LoVo (cell line): ENCODE data around the gene POLR3C.
A peak's percentile ranks its signal among the peaks of the same experiment; 100 is the strongest.

Source experiments
- DNase-seq: peaks from one replicate; pipeline ENCODE4 v3.0.0-alpha.2; 2016; ENCODE audit warnings: low spot score

The POLR3C gene

DNA sequence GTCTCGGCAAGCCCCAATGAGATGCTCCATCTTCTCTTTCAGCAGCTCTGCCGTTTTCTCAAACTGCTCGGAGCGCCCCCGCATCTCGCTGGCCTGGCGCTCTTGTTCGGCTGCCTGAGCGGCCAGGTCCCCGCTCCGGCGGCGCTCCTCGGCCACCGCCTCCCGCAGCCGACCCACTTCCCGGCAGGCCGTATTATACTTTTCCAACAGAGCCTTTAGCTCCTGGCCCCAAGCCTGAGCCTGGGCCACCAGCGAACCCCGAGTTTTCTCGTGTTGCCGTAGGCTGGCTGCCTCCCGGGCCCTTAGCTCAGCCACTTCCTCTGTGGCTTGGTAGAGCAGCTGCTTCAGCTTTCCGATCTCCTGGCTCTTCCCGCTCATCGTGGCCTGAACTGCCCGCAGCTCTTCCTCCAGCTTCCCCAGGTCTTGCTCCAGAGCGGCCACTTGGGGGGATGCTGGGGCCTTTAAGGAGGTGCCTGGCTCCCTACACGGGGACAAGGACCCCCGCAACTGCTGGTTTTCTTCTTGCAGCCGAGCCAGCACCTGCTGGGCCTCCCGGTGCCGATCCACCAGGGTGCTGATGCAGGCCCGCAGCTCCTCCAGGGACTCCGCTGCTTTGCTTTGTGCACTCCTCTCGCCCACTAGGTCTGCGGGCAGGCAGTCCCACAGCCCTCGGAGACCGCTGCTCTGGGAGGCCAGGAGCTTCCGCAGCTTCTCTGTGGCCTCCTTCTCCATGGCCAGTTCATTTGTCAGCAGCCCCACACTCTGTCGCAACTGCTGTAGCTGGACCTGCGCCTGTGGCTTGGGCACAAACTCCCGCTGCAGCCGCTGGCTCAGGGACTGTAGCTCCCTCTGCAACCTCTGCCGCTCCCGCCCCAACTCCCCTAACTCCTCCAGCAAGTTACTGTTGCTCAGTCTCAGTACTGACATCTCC lies 48.3 kb downstream of the POLR3C start:
- DNase-seq: no peak

DNA sequence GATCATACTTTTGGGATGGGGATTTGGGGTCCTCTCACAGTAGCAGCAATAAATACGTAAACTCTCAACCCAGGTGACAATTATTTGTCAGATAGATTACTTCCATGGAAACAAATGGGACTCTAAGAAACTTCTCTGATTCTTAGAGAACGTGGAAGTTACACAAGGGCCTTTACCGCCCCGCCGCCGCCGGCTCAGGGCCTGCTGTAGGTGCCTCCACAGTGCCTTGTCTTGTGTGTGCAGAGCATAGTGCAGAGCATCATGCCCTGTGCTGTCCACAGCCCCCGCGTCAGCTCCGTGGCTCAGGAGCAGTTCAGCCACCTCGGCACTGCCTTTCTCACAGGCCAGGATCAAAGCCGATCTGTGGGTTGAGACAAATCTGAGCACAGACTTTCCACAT lies 50.6 kb downstream of the POLR3C start:
- DNase-seq: no peak

GRCh38 chr1:145877923-145878486 lies 54.0 kb downstream of the POLR3C start:
- DNase-seq: no peak

GRCh38 chr1:145878724-145879123 lies 54.7 kb downstream of the POLR3C start:
- no peak for DNase-seq

DNA sequence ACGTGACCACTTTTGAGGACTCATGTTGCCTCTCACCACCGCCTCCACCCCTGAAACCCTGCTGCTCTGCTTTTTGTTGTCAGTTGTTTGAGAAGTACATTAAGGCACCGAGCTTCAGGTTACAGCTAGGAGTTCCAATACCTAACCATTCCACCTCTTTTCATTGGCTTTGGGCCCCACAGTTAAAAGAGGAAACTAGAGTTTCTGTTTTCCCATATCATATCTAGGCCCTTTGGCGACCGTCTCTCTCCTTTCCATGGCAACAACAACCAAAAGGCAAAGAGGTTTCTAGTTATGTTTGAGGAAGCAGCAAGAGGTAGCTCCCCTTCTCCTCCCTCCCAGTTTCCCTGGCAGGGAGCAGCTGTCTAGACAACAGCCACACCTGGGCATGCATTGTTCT lies 55.8 kb downstream of the POLR3C start:
- DNase-seq: no peak

GRCh38 chr1:145884675-145885074 lies 60.7 kb downstream of the POLR3C start:
- DNase-seq: no peak

GRCh38 chr1:145885738-145886287 lies 61.8 kb downstream of the POLR3C start, which contains the start of gene ANKRD35:
TSS of gene ANKRD35 (minus strand) at chr1:145885866. CDS start at chr1:145885758, 108 bp downstream.
- DNase-seq: peak; percentile 75

- DNase-seq: no peak
Measured at GRCh38 chr1:145886390-145886789, 62.4 kb downstream of the POLR3C start.

DNA sequence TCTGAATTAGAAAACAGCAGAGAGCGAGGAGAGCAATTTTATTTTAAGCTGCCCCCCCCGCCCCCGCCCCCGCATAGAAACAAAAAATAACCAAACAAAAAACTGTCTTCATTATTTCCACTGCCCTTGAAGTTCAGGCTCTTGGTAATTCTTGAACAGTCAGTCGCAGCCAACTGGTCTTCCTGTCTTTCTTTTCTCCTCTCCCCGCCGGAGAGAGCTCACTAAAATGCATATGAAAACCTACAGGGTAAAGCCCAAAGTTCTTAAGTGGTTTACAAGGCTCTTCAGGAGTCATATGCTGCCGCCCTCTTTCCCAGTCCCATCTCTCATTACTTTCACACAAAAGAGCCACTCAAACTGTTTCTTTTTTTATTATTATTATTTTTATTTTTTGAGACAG lies 62.8 kb downstream of the POLR3C start:
- DNase-seq: no peak

- no peak for DNase-seq
Measured at GRCh38 chr1:145887631-145888030, 63.6 kb downstream of the POLR3C start.

DNA sequence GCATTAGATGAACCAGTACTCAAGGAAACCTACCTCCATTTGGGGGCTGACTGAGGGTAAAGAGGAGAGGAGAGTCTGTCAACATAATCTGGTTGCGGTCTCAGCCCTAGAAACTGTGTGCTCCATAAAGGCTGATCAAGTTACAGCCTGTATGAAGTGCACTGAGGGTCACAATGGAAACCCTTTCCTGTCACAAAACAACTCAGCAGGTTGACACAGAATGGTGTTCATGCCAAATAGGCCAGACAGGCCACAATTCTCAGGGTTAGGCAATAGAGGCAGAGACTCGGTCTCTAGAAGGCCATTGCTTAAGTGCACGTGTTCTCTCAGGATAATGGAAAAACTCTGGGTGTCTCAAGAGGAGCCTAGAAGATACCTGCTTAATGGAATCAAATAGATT lies 65.7 kb downstream of the POLR3C start:
- no peak for DNase-seq

DNA sequence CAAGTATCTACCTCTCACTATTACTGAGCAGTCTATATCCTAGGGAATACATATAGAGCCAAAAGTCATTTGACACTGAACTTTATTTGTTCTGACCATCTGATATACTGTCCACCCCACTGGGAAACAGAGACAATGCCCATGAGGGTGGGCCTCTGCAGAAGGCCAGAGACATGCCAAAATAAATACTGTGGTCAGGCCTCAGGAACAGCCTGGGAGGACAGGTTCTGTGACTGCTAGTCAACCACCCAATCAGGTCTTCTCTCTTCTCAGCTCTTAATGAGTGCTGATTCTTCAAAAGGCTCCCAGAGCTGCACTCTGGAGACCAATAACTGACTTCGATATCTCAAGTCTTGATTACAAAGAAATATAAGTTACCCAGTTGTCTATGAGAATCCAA lies 67.1 kb downstream of the POLR3C start:
- peak; percentile 53 for DNase-seq

- peak; percentile 97 for DNase-seq
Measured at GRCh38 chr1:145891587-145892485, 67.8 kb downstream of the POLR3C start.

DNA sequence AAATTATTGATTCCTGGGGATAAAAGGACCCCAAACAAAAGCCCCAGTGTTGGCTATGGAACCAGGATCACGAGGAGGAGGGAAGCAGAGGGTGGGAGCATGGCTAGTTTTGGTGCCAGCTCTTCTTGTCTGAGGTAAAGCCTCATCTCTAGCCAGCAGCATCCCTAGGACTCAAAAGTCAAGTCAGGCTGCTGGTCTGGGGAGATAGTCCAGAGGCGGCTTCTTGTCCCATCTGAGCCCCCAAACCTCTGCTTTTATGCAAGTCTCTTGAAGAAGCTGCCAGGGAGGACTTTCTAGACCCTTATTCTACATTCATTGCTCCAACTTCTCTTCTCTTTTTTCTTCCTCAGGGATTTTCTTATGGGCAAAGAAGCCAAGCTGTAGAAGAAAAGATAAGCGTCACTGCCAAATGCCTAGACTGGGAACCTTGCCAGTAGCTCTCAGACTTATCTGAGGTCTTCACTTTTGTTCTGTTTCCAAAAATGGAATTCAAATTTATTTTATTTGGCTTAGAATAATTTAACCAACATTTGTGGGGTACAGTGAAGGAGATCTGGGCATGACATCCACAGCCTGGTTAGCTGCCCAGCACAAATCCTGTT lies 68.6 kb downstream of the POLR3C start:
- no peak for DNase-seq

DNA sequence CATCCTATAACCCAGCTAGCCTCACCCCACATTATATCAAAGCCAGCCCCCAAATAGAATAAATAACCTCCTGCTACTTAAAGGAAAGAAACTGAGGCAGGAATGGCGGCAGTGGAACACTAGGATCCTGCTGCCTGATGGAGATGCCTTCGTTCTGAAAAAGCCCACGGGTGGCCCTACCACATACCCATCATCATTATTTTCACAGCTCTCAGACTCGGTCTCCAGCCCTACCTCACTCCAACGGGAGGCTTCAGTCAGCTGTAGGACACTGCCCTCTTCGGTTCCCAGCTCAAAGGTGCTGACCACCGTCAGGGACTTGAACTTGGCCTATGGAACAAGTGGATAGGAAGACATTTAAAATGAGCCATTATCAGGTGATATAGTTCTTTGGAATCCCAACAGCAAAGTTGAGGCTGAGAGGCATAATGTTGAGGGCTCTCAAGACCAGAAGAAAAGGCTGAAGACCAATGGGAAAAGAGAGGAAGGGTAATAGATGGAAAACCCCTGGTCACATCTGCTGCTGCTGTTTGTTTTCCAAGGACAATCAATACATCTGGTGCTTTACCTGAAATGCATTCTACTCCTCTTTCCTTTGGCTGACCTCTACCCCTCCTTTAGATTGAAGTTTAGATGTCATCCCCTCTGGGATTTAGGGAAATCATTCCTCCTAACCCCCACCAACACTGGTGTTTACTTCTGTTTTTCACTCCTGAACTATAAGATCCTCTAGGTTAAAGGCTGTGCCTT lies 69.5 kb downstream of the POLR3C start:
- DNase-seq: no peak
